HepG2 (cell line): ENCODE measurements around the gene TSSK6. TPM values are rescaled to one million over a fixed set of nuclear protein-coding genes. Genes with fewer than 3 reads are reported as not detected.

Experiments
- ATAC-seq: fragments of 200-7000 bp; cut with Tn5 transposase; 3 replicates; pipeline ENCODE4 v1.9.1; 2020; ENCODE audit warnings: mild to moderate bottlenecking, moderate library complexity
- BruUV-seq: library from RNA; stranded (reverse); fragments of 400-500 nt; replicated peaks from 2 replicates; lab custom pipeline; 2021; lab: Mats Ljungman, UMichigan
- CTCF ChIA-PET: fragments of 300-600 bp; formaldehyde crosslinking; extraction: SDS; loops from one replicate; lab custom pipeline; 2021; ENCODE audit warnings: low total read pairs, inconsistent platforms, low intra/inter-chr PET ratio; lab: Yijun Ruan, JAX
- POLR2A ChIA-PET: fragments of 350-600 bp; sonication (Branson Sonifier 250); formaldehyde crosslinking; loops from one replicate; lab custom pipeline; 2020; ENCODE audit warnings: antibody characterized with exemption, inconsistent platforms; lab: Yijun Ruan, JAX
- DNase-seq: peaks from one replicate; pipeline ENCODE4 v3.0.0-alpha.2; 2015; ENCODE audit warnings: low spot score
- FAIRE-seq: peaks from 3 replicates; lab custom pipeline; 2011; peaks lifted over from hg19 to GRCh38; lab: Jason Lieb, UNC
- H2AFZ ChIP-seq: one replicate; pipeline ENCODE4 v1.6.1; 2011; ENCODE audit warnings: low read length, inconsistent platforms
- H3K27ac ChIP-seq: fragments of 300-600 bp; 3 replicates; pipeline ENCODE4 v1.8.0; 2011; ENCODE audit warnings: mixed run types, mild to moderate bottlenecking, mixed read lengths, low read length, inconsistent platforms; ENCODE audit not compliant: insufficient read depth; ENCODE audit errors: extremely low read length
- H3K27me3 ChIP-seq, 2 experiments: fragments of 200-600 bp in 1 of 2; 2 replicates in 1 of 2; 3 replicates in 1 of 2; pipeline versions ENCODE4 v1.6.0 to v1.8.0; 2011; ENCODE audit warnings: low read length in 2 of 2, mild to moderate bottlenecking in 2 of 2, moderate library complexity in 2 of 2, inconsistent platforms in 1 of 2; ENCODE audit not compliant: insufficient read depth in 2 of 2, control insufficient read depth in 1 of 2
- H3K36me3 ChIP-seq, 2 experiments: fragments of 200-600 bp in 1 of 2; replicated peaks in 1 of 2; 2 replicates in 1 of 2; 3 replicates in 1 of 2; pipeline versions ENCODE4 v1.5.1 to v1.8.0; 2011; ENCODE audit warnings: low read length in 2 of 2, inconsistent platforms in 1 of 2; ENCODE audit not compliant: insufficient read depth in 2 of 2, control insufficient read depth in 1 of 2
- H3K4me1 ChIP-seq: 2 replicates; pipeline ENCODE4 v1.5.1; 2012; ENCODE audit warnings: low read length, inconsistent platforms; ENCODE audit not compliant: insufficient read depth
- H3K4me2 ChIP-seq: 2 replicates; pipeline ENCODE4 v1.6.0; 2011; ENCODE audit warnings: low read depth, low read length, inconsistent platforms
- H3K4me3 ChIP-seq, 3 experiments: fragments of 200-600 bp in 1 of 3; sonication (generic), shearing (Covaris generic) in 1 of 3; replicated peaks in 1 of 3; 2 replicates each; pipeline ENCODE4 v1.5.1; 2011 to 2016; ENCODE audit warnings: low read length in 3 of 3, inconsistent platforms in 2 of 3, low read depth in 2 of 3, mild to moderate bottlenecking in 2 of 3, control low read depth in 1 of 3, mixed read lengths in 1 of 3; ENCODE audit not compliant: insufficient read depth in 1 of 3
- H3K79me2 ChIP-seq: one replicate; pipeline ENCODE4 v1.6.1; 2011; ENCODE audit warnings: low read length, inconsistent platforms; ENCODE audit not compliant: insufficient read depth
- H3K9ac ChIP-seq: 2 replicates; pipeline ENCODE4 v1.6.0; 2011; ENCODE audit warnings: mild to moderate bottlenecking, low read depth, low read length, inconsistent platforms; ENCODE audit not compliant: insufficient read depth
- H3K9me3 ChIP-seq: 2 replicates; pipeline ENCODE4 v1.5.1; 2012; ENCODE audit warnings: mild to moderate bottlenecking, low read length
- H4K20me1 ChIP-seq: 2 replicates; pipeline ENCODE4 v1.6.0; 2011; ENCODE audit warnings: inconsistent platforms, mild to moderate bottlenecking, low read length, moderate library complexity; ENCODE audit not compliant: insufficient read depth
- CEBPB ChIP-seq: IDR thresholded peaks from 2 replicates; pipeline ENCODE4 v1.6.1; 2011; ENCODE audit warnings: low read depth, low read length, improper control_type of control experiment, borderline replicate concordance
- FOXA3 ChIP-seq: IDR thresholded peaks from 2 replicates; pipeline ENCODE4 v1.6.1; 2016; ENCODE audit warnings: missing genetic modification reagents, missing compliant biosample characterization
- FOXM1 ChIP-seq: sonication (generic); formaldehyde crosslinking; IDR thresholded peaks from 2 replicates; pipeline ENCODE4 v1.5.0; 2020; ENCODE audit warnings: missing genetic modification reagents
- KDM6A ChIP-seq: IDR thresholded peaks from 2 replicates; pipeline ENCODE4 v1.6.1; 2016; ENCODE audit warnings: low read depth
- ZNF282 ChIP-seq: fragments of 450-650 bp; IDR thresholded peaks from 2 replicates; pipeline ENCODE4 v1.6.1; 2018; ENCODE audit not compliant: partially characterized antibody
- WGBS: methylation state at CpG from one replicate; pipeline ENCODE4 v1.1.6; 2017; ENCODE audit warnings: low lambda C conversion rate; 5-methylcytosine and 5-hydroxymethylcytosine counted together
- in situ Hi-C: cut with HindIII; loops from 2 replicates; pipeline ENCODE4 v1.10.0; 2017; ENCODE audit warnings: low pct_unique_long_range_greater_than_20kb; ENCODE audit not compliant: extremely low pct_ligation_motif_present
- intact Hi-C: fragments of 100-400 bp; cut with micrococcal nuclease; formaldehyde crosslinking; loops from one replicate; pipeline ENCODE4 v1.10.0; 2022; ENCODE audit not compliant: unreplicated experiment
- polyA plus RNA-seq, 8 experiments: library from polyadenylated mRNA; depleted of rRNA in 3 of 8; stranded (reverse) in 7 of 8; unstranded in 1 of 8; fragments of >200 nt; fragmentation: Illumina TruSeq in 4 of 8; extraction: Trizol in 4 of 8; gene quantifications; 2 replicates each; pipeline versions ENCODE4 v1.2.1 to v1.2.3, GENCODE V29; 2011 to 2016; ENCODE audit warnings: low read depth in 4 of 8, missing spikeins in 1 of 8, mixed read lengths in 1 of 8; ENCODE audit not compliant: insufficient read depth in 1 of 8
- total RNA-seq, 5 experiments: library from RNA; depleted of rRNA; stranded (reverse); fragments of >200 nt; fragmentation: Illumina TruSeq; extraction: Trizol; gene quantifications; 2 replicates each; pipeline ENCODE4 v1.2.3, GENCODE V29; 2016; ENCODE audit warnings: low read depth in 1 of 5
- TF ChIP-seq, protein P1 (sequence below): sonication (generic); formaldehyde crosslinking; IDR thresholded peaks from 2 replicates; pipeline ENCODE4 v1.5.0; 2020; ENCODE audit warnings: mild to moderate bottlenecking, missing genetic modification reagents, moderate library complexity

The TSSK6 gene
- total and polyA plus RNA-seq, 2 of the 13 experiments (the other 11 are each of a cell fraction or from before 2014, with no cell fraction given) = 0.71 to 1.2 TPM

DNA sequence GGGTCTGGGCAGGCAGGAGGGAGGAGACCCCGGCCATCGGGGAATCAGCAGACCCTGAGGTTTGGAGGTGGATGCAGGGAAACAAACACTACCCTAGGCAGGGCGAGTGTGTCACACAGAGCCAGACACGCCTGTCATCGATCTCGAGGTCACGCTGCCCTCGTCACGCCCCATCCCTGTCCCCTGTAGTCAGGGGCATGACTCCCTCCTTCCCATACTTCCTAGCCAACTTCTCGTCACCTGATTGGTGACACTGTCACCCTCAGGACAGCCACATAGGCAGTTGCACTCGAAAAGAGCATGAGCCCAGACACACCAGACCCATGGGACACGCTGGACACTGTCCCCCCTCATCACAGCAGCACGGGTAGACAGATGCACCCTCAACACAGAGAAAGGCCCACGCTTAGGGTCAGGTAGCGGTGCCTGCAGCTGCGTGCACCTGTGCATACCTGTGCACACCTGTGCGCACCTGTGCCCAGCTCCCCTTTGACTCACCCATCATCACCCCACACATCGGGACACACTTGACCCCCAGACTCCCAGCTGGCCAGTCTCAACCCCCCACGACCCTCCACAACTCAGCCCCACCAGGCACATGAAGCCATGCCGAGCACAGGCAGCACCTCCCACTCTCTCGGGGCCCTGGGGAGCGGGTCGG, 34.6 kb upstream of the TSSK6 start (continued):
- TF ChIP-seq, protein P1, sequence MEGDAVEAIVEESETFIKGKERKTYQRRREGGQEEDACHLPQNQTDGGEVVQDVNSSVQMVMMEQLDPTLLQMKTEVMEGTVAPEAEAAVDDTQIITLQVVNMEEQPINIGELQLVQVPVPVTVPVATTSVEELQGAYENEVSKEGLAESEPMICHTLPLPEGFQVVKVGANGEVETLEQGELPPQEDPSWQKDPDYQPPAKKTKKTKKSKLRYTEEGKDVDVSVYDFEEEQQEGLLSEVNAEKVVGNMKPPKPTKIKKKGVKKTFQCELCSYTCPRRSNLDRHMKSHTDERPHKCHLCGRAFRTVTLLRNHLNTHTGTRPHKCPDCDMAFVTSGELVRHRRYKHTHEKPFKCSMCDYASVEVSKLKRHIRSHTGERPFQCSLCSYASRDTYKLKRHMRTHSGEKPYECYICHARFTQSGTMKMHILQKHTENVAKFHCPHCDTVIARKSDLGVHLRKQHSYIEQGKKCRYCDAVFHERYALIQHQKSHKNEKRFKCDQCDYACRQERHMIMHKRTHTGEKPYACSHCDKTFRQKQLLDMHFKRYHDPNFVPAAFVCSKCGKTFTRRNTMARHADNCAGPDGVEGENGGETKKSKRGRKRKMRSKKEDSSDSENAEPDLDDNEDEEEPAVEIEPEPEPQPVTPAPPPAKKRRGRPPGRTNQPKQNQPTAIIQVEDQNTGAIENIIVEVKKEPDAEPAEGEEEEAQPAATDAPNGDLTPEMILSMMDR (CRISPR knock-in tag) = no peak
- TF ChIP-seq FOXM1 (no peak), FOXA3 (no peak), ZNF282 (no peak)

DNA sequence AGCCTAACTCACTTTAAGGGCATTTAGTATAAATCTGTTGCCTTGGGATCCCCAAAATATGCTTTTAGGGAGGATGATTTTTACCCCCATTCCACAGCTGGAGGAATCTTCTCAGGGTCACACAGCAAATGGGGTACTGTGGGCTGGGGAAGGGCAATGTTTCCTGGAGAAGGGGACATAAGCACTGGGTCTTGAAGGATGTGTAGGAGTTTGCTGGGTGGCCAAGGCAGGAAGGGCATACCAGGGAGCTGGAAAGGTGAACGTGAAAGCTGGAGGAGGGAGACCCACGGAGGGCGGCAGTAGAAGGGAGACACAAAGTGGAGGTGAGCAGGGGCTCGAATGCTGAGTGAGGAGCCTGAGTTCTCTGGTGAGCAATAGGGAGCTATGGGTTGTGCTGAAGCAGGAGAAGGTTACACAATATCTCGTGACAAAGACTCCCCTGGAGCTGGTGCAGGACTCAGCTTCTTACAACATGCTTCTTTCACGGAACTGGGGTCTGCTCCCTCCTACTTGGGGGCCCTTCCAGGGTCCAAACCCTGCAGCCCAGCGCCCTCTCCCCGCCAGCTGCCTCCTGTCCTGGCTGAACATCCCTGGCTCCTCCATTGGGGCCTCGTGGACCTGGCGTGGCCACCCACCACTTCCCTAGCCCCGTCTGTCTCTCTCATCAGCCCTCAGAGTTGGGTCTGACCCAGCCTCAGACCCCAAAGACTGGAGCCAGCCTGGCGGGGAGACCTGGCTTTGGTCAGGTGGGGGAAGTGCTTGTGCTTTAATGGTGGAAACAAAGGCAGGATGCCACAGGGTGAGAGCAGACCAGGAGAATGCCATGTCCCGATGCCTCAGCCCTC, 33.8 kb upstream of the TSSK6 start:
- no peak for ATAC-seq
- Histone ChIP-seq H3K9me3 (no peaks in the 10 kb centered on the region), H3K9ac (no peak overlapping the region), H3K4me2 (no peak overlapping the region), H4K20me1 (no peaks in the 10 kb centered on the region), H3K4me3 (no peak overlapping the region), H3K4me1 (no peaks in the 10 kb centered on the region), H3K79me2 (no peaks in the 10 kb centered on the region), H3K36me3 (no peaks in the 10 kb centered on the region), H3K27me3 (peaks cover 6 to 59% of the 10 kb centered on the region in 2 experiments; a peak in 4 of 5 replicates), H3K27ac (no peak overlapping the region), H2AFZ (no peak overlapping the region)
- POLR2A ChIA-PET = interaction anchor here (0.7 kb wide), 1 partner anchor 172 kb away, joined by 4 read pairs; no protein-coding TSS in a partner anchor
- no TSS peak for BruUV-seq
- no peak for DNase-seq
- 8% methylated on average over 11 of the region's 13 CpGs for WGBS
- intact Hi-C loops (no loop called here), in situ Hi-C loops (loop anchor here (25.0 kb wide), 1 partner anchor 413 kb away; no protein-coding TSS in a partner anchor)
- TF ChIP-seq CEBPB = peak; percentile 46; the same call in 1 of the 2 replicates
- TF ChIP-seq KDM6A (CRISPR knock-in tag) = no peak
- no peak for FAIRE-seq
- CTCF ChIA-PET = no interaction called here
